Measurements from ENCODE around the gene MYH16.

GRCh38 chr7:99252166-99252895 is 20.3 kb upstream of the MYH16 start:
- no peak for TF ChIP-seq POLR2A (IDR thresholded peaks at IDR 0.05)
- no peak for TF ChIP-seq POLR2AphosphoS5 (IDR thresholded peaks at IDR 0.05; ENCODE audit: insufficient read depth in 1 of 2, low read depth in 1 of 2)
- TF ChIP-seq, protein P1, sequence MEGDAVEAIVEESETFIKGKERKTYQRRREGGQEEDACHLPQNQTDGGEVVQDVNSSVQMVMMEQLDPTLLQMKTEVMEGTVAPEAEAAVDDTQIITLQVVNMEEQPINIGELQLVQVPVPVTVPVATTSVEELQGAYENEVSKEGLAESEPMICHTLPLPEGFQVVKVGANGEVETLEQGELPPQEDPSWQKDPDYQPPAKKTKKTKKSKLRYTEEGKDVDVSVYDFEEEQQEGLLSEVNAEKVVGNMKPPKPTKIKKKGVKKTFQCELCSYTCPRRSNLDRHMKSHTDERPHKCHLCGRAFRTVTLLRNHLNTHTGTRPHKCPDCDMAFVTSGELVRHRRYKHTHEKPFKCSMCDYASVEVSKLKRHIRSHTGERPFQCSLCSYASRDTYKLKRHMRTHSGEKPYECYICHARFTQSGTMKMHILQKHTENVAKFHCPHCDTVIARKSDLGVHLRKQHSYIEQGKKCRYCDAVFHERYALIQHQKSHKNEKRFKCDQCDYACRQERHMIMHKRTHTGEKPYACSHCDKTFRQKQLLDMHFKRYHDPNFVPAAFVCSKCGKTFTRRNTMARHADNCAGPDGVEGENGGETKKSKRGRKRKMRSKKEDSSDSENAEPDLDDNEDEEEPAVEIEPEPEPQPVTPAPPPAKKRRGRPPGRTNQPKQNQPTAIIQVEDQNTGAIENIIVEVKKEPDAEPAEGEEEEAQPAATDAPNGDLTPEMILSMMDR (IDR thresholded peaks at IDR 0.05) = no peak

Data from vagina (tissue), 2 donors.